HepG2 (cell line): Measurements from ENCODE around the gene LYPD3. TPM values are rescaled to one million over a fixed set of nuclear protein-coding genes. Genes with fewer than 3 reads are reported as not detected.

Experiments
- ARID4A ChIP-seq: sonication (generic); formaldehyde crosslinking; IDR thresholded peaks from 2 replicates; pipeline ENCODE4 v1.5.0; 2020; ENCODE audit warnings: mild to moderate bottlenecking, missing genetic modification reagents, borderline replicate concordance
- HNF4G ChIP-seq, 2 experiments: sonication (generic) in 1 of 2; formaldehyde crosslinking in 1 of 2; IDR thresholded peaks; 2 replicates each; pipeline versions ENCODE4 v1.4.0 to v1.6.1; 2011 to 2020; ENCODE audit warnings: borderline replicate concordance in 2 of 2, low read depth in 2 of 2, mild to moderate bottlenecking in 2 of 2, low read length in 1 of 2, missing genetic modification reagents in 1 of 2, moderate library complexity in 1 of 2
- TMF1 ChIP-seq: sonication (generic); formaldehyde crosslinking; IDR thresholded peaks from 2 replicates; pipeline ENCODE4 v1.8.1; 2022; ENCODE audit warnings: low read depth, missing genetic modification reagents
- ZNF782 ChIP-seq: sonication (generic); formaldehyde crosslinking; IDR thresholded peaks from 2 replicates; pipeline ENCODE4 v1.4.0; 2020; ENCODE audit warnings: missing genetic modification reagents, mild to moderate bottlenecking, borderline replicate concordance
- polyA plus RNA-seq, 8 experiments: library from polyadenylated mRNA; depleted of rRNA in 3 of 8; stranded (reverse) in 7 of 8; unstranded in 1 of 8; fragments of >200 nt; fragmentation: Illumina TruSeq in 4 of 8; extraction: Trizol in 4 of 8; gene quantifications; 2 replicates each; pipeline versions ENCODE4 v1.2.1 to v1.2.3, GENCODE V29; 2011 to 2016; ENCODE audit warnings: low read depth in 4 of 8, missing spikeins in 1 of 8, mixed read lengths in 1 of 8; ENCODE audit not compliant: insufficient read depth in 1 of 8
- total RNA-seq, 5 experiments: library from RNA; depleted of rRNA; stranded (reverse); fragments of >200 nt; fragmentation: Illumina TruSeq; extraction: Trizol; gene quantifications; 2 replicates each; pipeline ENCODE4 v1.2.3, GENCODE V29; 2016; ENCODE audit warnings: low read depth in 1 of 5
- TF ChIP-seq, protein P1 (sequence below): sonication (generic); formaldehyde crosslinking; IDR thresholded peaks from 2 replicates; pipeline ENCODE4 v1.4.0; 2020; ENCODE audit warnings: missing genetic modification reagents
- TF ChIP-seq, protein P2 (sequence below): conservative IDR thresholded peaks from 2 replicates; pipeline ENCODE4 v1.6.1; 2018; ENCODE audit warnings: missing genetic modification reagents

LYPD3 gene
- total and polyA plus RNA-seq, 2 of the 13 experiments (the other 11 are each of a cell fraction or from before 2014, with no cell fraction given), result 0.51 to 1.5 TPM

DNA sequence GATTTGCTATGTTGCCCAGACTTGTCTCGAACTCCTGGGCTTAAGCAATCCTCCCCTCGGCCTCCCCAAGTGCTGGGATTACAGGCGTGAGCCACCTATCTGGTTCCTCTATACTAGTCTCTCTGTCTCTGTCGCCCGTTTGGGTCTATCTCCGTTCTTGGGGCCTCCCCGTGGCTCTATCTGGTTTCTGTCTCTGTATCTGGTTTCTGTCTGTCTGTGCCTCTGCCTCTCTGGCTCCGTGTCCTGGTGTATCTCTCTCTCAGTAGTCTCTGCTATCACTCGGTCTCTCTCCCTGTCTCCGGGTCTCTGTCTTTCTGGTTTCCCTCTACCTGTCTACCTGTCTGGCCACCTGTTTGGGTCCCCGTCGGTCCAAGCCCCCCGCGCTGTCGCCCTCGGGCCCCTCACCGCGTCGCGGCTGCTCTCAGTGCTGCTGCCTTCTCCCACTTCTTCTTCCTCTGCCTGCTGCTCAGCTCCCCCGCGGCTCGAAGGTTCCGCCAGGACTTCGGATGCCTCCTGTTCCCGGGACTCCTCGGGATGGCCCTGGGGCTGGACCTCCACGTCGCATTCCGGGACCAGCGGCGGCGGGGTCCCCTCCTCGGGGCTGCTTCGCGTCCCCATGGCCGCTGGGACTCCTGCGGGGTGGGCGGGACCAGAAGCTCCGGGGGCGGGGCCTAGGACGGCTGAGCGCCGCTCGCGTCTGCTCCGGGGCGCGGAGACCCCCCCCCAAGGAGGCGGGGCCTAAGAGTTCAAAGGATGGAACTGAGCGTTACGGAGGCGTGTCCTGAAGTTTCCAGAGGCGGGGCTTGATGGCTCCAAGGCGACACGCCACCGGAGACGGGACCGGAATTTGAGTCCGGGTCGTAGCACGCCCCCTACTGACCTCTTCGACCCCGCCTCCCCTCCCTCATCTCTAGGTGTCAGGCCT lies 38.4 kb upstream of the LYPD3 start (continued):
- TF ChIP-seq, protein P1, sequence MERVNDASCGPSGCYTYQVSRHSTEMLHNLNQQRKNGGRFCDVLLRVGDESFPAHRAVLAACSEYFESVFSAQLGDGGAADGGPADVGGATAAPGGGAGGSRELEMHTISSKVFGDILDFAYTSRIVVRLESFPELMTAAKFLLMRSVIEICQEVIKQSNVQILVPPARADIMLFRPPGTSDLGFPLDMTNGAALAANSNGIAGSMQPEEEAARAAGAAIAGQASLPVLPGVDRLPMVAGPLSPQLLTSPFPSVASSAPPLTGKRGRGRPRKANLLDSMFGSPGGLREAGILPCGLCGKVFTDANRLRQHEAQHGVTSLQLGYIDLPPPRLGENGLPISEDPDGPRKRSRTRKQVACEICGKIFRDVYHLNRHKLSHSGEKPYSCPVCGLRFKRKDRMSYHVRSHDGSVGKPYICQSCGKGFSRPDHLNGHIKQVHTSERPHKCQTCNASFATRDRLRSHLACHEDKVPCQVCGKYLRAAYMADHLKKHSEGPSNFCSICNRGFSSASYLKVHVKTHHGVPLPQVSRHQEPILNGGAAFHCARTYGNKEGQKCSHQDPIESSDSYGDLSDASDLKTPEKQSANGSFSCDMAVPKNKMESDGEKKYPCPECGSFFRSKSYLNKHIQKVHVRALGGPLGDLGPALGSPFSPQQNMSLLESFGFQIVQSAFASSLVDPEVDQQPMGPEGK (CRISPR knock-in tag), result peak; percentile 94
- no peak for TF ChIP-seq TMF1
- peak; percentile 26; the same call in 1 of the 2 replicates for TF ChIP-seq ARID4A (CRISPR knock-in tag)
- peak; percentile 14; the same call in 1 of the 2 replicates for TF ChIP-seq ZNF782 (CRISPR knock-in tag)
- no peak for TF ChIP-seq HNF4G (IDR thresholded peaks at IDR 0.05; ENCODE audit: borderline replicate concordance, low read depth, low read length)
- TF ChIP-seq HNF4G (CRISPR knock-in tag; IDR thresholded peaks at IDR 0.05; ENCODE audit: borderline replicate concordance, low read depth), result peak; percentile 17
- TF ChIP-seq, protein P2, sequence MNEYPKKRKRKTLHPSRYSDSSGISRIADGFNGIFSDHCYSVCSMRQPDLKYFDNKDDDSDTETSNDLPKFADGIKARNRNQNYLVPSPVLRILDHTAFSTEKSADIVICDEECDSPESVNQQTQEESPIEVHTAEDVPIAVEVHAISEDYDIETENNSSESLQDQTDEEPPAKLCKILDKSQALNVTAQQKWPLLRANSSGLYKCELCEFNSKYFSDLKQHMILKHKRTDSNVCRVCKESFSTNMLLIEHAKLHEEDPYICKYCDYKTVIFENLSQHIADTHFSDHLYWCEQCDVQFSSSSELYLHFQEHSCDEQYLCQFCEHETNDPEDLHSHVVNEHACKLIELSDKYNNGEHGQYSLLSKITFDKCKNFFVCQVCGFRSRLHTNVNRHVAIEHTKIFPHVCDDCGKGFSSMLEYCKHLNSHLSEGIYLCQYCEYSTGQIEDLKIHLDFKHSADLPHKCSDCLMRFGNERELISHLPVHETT (CRISPR knock-in tag), result no peak
